Neural cell (in vitro differentiated cells): ENCODE results near the gene HAGHL.
A peak's percentile ranks its signal among the peaks of the same experiment; 100 is the strongest.

ENCODE experiments used
- CTCF ChIP-seq: fragments of 450-650 bp; IDR thresholded peaks from 2 replicates; pipeline ENCODE4 v1.5.1; 2014; ENCODE audit warnings: antibody characterized with exemption, mild to moderate bottlenecking, moderate library complexity; ENCODE audit not compliant: poor library complexity, severe bottlenecking
- EP300 ChIP-seq: fragments of 450-650 bp; conservative IDR thresholded peaks from 2 replicates; pipeline ENCODE4 v1.6.1; 2014; ENCODE audit warnings: antibody characterized with exemption, mild to moderate bottlenecking, moderate library complexity; ENCODE audit not compliant: poor library complexity, severe bottlenecking
- EZH2 ChIP-seq: fragments of 200-600, 300-800 bp; shearing (Covaris generic), sonication (generic); IDR thresholded peaks from 2 replicates; pipeline ENCODE4 v1.6.1; 2014; ENCODE audit warnings: antibody characterized with exemption, low read length, borderline replicate concordance, mild to moderate bottlenecking; ENCODE audit not compliant: insufficient read depth, poor library complexity, severe bottlenecking
- POLR2AphosphoS5 ChIP-seq: IDR thresholded peaks from 2 replicates; pipeline ENCODE4 v1.6.1; 2012
- RAD21 ChIP-seq: fragments of 450-650 bp; conservative IDR thresholded peaks from 2 replicates; pipeline ENCODE4 v1.6.1; 2014; ENCODE audit warnings: antibody characterized with exemption, mild to moderate bottlenecking, moderate library complexity
- REST ChIP-seq: IDR thresholded peaks from 2 replicates; pipeline ENCODE4 v1.6.1; 2012; ENCODE audit warnings: borderline replicate concordance
- SMC3 ChIP-seq: fragments of 450-650 bp; conservative IDR thresholded peaks from 2 replicates; pipeline ENCODE4 v1.6.1; 2014; ENCODE audit warnings: antibody characterized with exemption, mild to moderate bottlenecking, moderate library complexity; ENCODE audit not compliant: poor library complexity
- TAF1 ChIP-seq: IDR thresholded peaks from 2 replicates; pipeline ENCODE4 v1.6.1; 2012; ENCODE audit warnings: low read depth

GRCh38 chr16:704552-705380 is 22.1 kb upstream of the HAGHL start:
- TF ChIP-seq EP300 (no peak), CTCF (peak; percentile 13), POLR2AphosphoS5 (no peak), EZH2 (no peak), RAD21 (no peak), REST (no peak), SMC3 (no peak), TAF1 (no peak)
